ENCODE results near the gene FAM3D.
"Not testable (repeated sequence)": the region's sequence is repeated elsewhere in the genome, so short reads cannot be mapped to it uniquely, and the experiment has no call there.

The FAM3D gene

DNA sequence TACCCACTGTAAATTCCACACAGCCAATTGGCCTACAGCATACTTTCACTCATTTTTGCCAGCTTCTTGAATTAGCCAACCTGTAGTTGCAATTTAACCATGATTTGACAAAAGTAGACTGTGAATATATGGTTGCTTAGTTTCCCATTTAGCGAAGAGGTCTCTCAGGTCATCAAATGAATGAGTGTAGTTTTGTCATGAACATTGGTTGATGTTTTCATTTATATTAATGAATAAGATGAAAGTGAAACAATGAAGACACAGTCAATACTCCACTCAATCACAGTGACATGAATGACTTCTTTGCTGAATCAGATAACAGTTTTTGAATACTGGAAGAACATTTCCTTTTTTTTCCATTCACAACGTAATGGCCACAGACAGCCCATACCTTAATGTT, 15.3 kb upstream of the FAM3D start:
- H3K4me3 ChIP-seq (ENCODE audit: low read depth, low read length): no peak overlapping the region
- TF ChIP-seq, protein P1, sequence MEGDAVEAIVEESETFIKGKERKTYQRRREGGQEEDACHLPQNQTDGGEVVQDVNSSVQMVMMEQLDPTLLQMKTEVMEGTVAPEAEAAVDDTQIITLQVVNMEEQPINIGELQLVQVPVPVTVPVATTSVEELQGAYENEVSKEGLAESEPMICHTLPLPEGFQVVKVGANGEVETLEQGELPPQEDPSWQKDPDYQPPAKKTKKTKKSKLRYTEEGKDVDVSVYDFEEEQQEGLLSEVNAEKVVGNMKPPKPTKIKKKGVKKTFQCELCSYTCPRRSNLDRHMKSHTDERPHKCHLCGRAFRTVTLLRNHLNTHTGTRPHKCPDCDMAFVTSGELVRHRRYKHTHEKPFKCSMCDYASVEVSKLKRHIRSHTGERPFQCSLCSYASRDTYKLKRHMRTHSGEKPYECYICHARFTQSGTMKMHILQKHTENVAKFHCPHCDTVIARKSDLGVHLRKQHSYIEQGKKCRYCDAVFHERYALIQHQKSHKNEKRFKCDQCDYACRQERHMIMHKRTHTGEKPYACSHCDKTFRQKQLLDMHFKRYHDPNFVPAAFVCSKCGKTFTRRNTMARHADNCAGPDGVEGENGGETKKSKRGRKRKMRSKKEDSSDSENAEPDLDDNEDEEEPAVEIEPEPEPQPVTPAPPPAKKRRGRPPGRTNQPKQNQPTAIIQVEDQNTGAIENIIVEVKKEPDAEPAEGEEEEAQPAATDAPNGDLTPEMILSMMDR (IDR thresholded peaks at IDR 0.05; ENCODE audit: low read depth, low read length): no peak

DNA sequence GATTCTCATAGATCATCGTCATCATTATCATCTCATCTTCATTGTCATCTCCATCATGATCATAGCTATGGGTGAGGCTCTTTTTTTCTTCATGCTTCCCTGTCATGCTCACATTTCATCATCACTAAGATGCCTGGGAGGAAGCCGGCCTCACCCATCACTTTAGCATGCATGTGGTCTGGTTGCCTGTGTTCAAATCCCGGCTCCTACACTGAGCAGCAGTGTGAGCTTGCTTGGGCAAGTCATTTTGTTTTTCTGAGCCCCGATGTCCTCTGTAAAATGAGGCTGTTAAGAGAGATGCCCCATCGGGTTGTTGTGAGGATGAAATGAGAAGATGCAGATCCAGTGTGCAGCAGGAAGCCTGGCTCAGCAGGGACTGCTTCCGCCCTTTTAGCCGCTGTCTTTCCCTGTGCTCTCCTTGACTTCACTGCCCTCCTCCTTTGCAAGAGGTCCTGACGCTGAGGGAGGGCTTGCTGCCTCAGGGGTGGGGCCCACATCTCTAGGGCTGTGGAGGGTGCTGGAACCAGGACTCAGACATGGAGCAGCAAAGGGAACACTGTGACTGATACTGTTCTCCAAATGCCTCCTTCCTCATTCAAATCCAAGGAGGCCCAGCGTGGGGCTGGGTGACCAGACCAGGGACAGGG, 14.4 kb upstream of the FAM3D start:
- H3K4me3 ChIP-seq (ENCODE audit: low read depth, low read length): no peak overlapping the region
- TF ChIP-seq, protein P1 (IDR thresholded peaks at IDR 0.05; ENCODE audit: low read depth, low read length): no peak

DNA sequence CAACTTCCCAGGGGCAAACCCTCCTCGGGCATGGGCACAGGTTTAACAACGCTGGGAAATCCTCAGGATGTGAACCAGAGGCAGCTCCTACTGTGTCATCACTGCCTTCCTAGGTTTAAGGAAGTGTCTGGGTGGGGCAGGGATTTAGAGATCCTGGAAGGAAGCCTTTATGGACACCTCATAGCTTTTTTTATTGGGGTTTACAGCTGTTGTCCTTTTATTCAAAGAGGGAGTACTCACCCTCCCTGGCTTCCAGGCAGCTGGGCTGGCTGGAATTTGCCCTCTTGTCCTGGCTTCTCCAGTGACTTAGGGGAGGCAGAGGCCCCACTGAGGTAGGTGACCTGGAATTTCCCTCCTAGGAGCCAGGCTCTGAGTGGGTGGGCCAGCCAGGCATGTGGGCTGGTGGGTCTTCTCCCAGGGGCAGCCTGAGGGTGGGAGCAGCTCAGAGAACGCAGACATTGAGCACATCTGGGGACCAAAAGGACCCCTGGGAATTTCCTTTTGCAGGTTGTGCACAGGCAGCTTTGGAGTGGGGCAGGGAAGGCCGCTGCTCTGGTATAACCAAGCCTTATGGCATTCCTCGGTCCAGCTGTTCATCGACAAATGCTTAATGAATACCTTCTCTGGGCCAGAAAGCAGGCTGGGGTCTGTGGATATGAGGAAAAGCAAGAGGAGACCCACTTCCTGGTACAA, 13.5 kb upstream of the FAM3D start:
- H3K4me3 ChIP-seq (ENCODE audit: low read depth, low read length): no peak overlapping the region
- TF ChIP-seq, protein P1 (IDR thresholded peaks at IDR 0.05; ENCODE audit: low read depth, low read length): no peak

DNA sequence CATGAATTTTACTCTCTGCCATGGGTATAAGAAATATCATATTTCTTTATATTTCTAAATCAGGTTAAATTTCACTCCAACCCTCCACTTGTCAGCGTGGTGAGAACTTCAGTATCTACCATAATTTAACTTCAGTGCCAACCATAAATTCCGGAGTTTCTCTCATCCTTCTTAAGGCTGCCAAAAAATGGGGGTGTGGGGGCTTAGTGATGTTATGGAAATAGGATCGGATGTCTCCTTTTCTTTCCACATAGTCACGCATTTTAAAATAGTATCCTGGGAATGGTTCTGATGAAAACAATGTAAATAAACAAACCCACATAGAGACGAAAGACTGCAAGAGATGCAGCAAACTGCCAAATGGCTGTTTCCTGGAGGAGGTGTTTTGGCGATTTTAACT, 12.9 kb upstream of the FAM3D start:
- H3K4me3 ChIP-seq (ENCODE audit: low read depth, low read length): no peak overlapping the region
- TF ChIP-seq, protein P1 (IDR thresholded peaks at IDR 0.05; ENCODE audit: low read depth, low read length): no peak

DNA sequence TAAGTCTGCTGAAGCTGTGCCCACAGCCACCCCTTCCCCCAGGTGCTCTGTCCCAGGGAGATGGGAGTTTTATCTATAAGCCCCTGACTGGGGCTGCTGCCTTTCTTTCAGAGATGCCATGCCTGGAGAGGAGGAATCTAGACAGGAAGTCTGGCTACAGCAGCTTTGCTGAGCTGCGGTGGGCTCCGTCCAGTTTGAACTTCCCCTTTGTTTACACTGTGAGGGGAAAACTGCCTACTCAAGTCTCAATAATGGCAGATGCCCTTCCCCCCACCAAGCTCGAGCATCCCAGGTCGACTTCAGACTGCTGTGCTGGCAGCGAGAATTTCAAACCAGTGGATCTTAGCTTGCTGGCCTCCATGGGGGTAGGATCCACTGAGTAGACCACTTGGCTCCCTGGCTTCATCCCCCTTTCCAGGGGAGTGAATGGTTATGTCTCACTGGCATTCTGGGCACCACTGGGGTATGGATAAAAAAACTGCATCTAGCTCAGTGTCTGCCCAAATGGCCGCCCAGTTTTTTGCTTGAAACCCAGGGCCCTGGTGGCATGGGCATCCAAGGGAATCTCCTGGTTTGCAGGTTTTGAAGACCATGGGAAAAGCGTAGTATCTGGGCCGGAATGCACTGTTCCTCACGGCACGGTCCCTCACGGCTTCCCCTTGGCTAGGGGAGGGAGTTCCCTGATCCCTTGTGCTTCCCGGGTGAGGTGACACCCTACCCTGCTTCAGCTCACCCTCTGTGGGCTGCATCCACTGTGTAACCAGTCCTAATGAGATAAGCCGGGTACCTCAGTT, 11.8 kb upstream of the FAM3D start:
- not testable (repeated sequence) for H3K4me3 ChIP-seq (ENCODE audit: low read depth, low read length)

DNA sequence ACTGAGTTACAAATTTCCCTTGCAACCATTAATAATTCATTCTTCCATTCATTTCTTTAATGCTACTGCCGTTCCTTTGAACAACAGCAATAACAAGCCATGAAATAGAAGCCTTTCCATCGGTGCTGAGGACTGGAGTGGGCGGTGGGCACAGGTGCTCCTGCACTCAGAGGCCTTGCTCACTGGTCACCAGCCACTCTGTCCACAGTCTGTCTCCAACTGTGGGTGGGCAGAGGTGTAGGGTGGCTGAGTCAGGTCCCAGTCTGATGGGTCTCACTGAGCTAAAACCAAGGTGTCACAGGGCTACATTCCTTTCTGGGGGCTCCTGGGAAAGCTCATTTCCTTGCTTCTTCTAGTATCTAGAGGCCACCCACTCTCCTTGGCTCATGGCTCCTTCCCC, 6.3 kb upstream of the FAM3D start:
- TF ChIP-seq, protein P1 (IDR thresholded peaks at IDR 0.05; ENCODE audit: low read depth, low read length): no peak
- H3K4me3 ChIP-seq (ENCODE audit: low read depth, low read length): no peak overlapping the region

DNA sequence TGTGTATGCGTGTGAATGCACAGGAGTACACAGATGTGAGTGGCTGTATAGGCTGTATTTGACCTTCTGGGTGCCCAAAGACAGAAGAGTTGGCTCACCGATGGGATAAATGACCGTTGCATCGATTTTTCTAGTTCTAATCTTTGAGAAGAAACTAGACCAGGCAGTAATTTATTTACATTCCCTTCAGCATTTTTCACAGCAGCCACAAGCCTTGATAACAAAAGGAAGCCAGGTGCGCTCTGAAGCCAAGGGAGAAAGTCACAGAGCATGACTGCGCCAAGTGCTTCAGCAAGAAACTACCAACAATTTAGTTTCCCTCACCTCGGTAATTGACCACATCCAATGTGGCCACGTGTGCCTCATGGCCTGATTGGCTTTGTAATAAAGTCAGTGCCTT, 5.9 kb upstream of the FAM3D start:
- H3K4me3 ChIP-seq (ENCODE audit: low read depth, low read length): no peak overlapping the region
- TF ChIP-seq, protein P1 (IDR thresholded peaks at IDR 0.05; ENCODE audit: low read depth, low read length): no peak
